Activated T-cell treated with anti-CD3 and anti-CD28 coated beads for 4 hours (primary cell): ENCODE results near the gene SFI1.
"Not testable (repeated sequence)": the region's sequence is repeated elsewhere in the genome, so short reads cannot be mapped to it uniquely, and the experiment has no call there.

ENCODE experiments used
- DNase-seq: peaks from one replicate; pipeline ENCODE4 v3.0.0-alpha.2; 2020

SFI1 gene

GRCh38 chr22:31544481-31545480 lies 48.4 kb downstream of the SFI1 start:
- DNase-seq: no peak

- no peak for DNase-seq
These were observed 54.6 kb downstream of the SFI1 start for GRCh38 chr22:31550871-31551370.

- no peak for DNase-seq
These were observed 60.4 kb downstream of the SFI1 start for GRCh38 chr22:31556627-31557203.

- not testable (repeated sequence) for DNase-seq
These were observed 62.2 kb downstream of the SFI1 start for GRCh38 chr22:31558546-31558945.

- peak; percentile 16 for DNase-seq
These were observed 65.0 kb downstream of the SFI1 start for GRCh38 chr22:31561238-31561887.

GRCh38 chr22:31561970-31562369 lies 65.6 kb downstream of the SFI1 start:
- no peak for DNase-seq

GRCh38 chr22:31566484-31566883 lies 70.1 kb downstream of the SFI1 start:
- DNase-seq: no peak

- DNase-seq: no peak
These were observed 70.9 kb downstream of the SFI1 start for GRCh38 chr22:31567196-31567595.

- DNase-seq: no peak
These were observed 71.4 kb downstream of the SFI1 start for GRCh38 chr22:31567702-31568101.

GRCh38 chr22:31569126-31569525 lies 72.8 kb downstream of the SFI1 start:
- DNase-seq: no peak

- no peak for DNase-seq
These were observed 76.6 kb downstream of the SFI1 start for GRCh38 chr22:31572939-31573338.

GRCh38 chr22:31574055-31574670 lies 77.8 kb downstream of the SFI1 start:
- no peak for DNase-seq

- no peak for DNase-seq
These were observed 78.9 kb downstream of the SFI1 start for GRCh38 chr22:31575190-31575589.

- no peak for DNase-seq
These were observed 81.4 kb downstream of the SFI1 start for GRCh38 chr22:31577711-31578110.

GRCh38 chr22:31578171-31578570 lies 81.8 kb downstream of the SFI1 start:
- DNase-seq: no peak

- no peak for DNase-seq
These were observed 83.5 kb downstream of the SFI1 start for GRCh38 chr22:31579835-31580242.

- no peak for DNase-seq
These were observed 87.6 kb downstream of the SFI1 start for GRCh38 chr22:31583861-31584485.

GRCh38 chr22:31584804-31585160 lies 88.4 kb downstream of the SFI1 start:
- no peak for DNase-seq

- DNase-seq: no peak
These were observed 89.0 kb downstream of the SFI1 start for GRCh38 chr22:31585161-31585859.

GRCh38 chr22:31586137-31586920 lies 90.0 kb downstream of the SFI1 start:
- no peak for DNase-seq
